Spleen (tissue), 11 donors: ENCODE results near the gene CCDC171. TPM values are rescaled to one million over a fixed set of nuclear protein-coding genes. Genes with fewer than 3 reads are reported as not detected.

Experiments used
- DNase-seq: peaks from one replicate; pipeline ENCODE4 v3.0.0-alpha.2; 2020
- H3K27ac ChIP-seq, 8 donors: fragments of 200-600 bp; sonication (generic) in 7 of 8; 1 replicate in 4 of 8; 2 replicates in 4 of 8; pipeline versions ENCODE4 v1.5.0 to v1.8.0; 2016 to 2021; ENCODE audit warnings: inconsistent platforms in 4 of 8, mild to moderate bottlenecking in 4 of 8, moderate library complexity in 1 of 8
- H3K27me3 ChIP-seq, 7 donors: fragments of 200-600 bp; sonication (generic) in 6 of 7; replicated peaks in 1 of 7; 1 replicate in 4 of 7; 2 replicates in 3 of 7; pipeline versions ENCODE4 v1.5.0 to v1.8.0; 2016 to 2021; ENCODE audit warnings: inconsistent platforms in 3 of 7, mild to moderate bottlenecking in 1 of 7
- H3K36me3 ChIP-seq, 6 donors: fragments of 200-600 bp; sonication (generic) in 5 of 6; 1 replicate in 4 of 6; 2 replicates in 2 of 6; pipeline versions ENCODE4 v1.5.0 to v1.8.0; 2016 to 2021; ENCODE audit warnings: inconsistent platforms in 2 of 6
- H3K4me1 ChIP-seq, 6 donors: fragments of 200-600 bp; sonication (generic) in 5 of 6; 1 replicate in 3 of 6; 2 replicates in 3 of 6; pipeline versions ENCODE4 v1.5.0 to v1.8.0; 2016 to 2021; ENCODE audit warnings: inconsistent platforms in 3 of 6
- H3K4me3 ChIP-seq, 8 donors: fragments of 200-600 bp; sonication (generic) in 7 of 8; 1 replicate in 4 of 8; 2 replicates in 4 of 8; pipeline versions ENCODE4 v1.5.0 to v1.8.0; 2016 to 2021; ENCODE audit warnings: inconsistent platforms in 4 of 8, mild to moderate bottlenecking in 4 of 8, moderate library complexity in 2 of 8
- H3K9me3 ChIP-seq, 8 donors: fragments of 200-600 bp; sonication (generic) in 7 of 8; 1 replicate in 4 of 8; 2 replicates in 4 of 8; pipeline versions ENCODE4 v1.5.0 to v1.8.0; 2016 to 2021; ENCODE audit warnings: inconsistent platforms in 4 of 8
- CTCF ChIP-seq, 11 experiments: fragments of 200-600 bp in 7 of 11; fragments of 450-650 bp in 4 of 11; sonication (generic) in 4 of 11; IDR thresholded peaks in 8 of 11; conservative IDR thresholded peaks in 3 of 11; 1 replicate in 7 of 11; 2 replicates in 4 of 11; pipeline versions ENCODE4 v1.4.0 to v1.8.0; 2016 to 2021; ENCODE audit warnings: antibody characterized with exemption in 11 of 11, inconsistent platforms in 4 of 11, mild to moderate bottlenecking in 1 of 11
- POLR2A ChIP-seq, 3 donors: fragments of 450-650 bp; IDR thresholded peaks; one replicate each; pipeline ENCODE4 v1.5.1; 2017; ENCODE audit warnings: antibody characterized with exemption in 3 of 3, mild to moderate bottlenecking in 1 of 3
- POLR2AphosphoS5 ChIP-seq, 3 donors: sonication (generic); formaldehyde crosslinking; IDR thresholded peaks; one replicate each; pipeline ENCODE4 v1.5.1; 2017; ENCODE audit warnings: antibody characterized with exemption in 3 of 3
- WGBS, 5 donors: extraction: QIAGEN DNeasy Blood & Tissue Kit in 3 of 5; methylation state at CpG; one replicate each; pipeline versions ENCODE4 v1.1.5 to v1.1.7; 2013 to 2018; 5-methylcytosine and 5-hydroxymethylcytosine counted together
- intact Hi-C: fragments of 100-400 bp; cut with DNase I; formaldehyde crosslinking; loops from one replicate; pipeline ENCODE4 v1.15.0; 2023; ENCODE audit warnings: low total_unique reads
- polyA plus RNA-seq, 3 donors: library from polyadenylated mRNA; stranded (reverse); fragments of 200-250 nt; gene quantifications; one replicate each; pipeline ENCODE4 v1.2.1, GENCODE V29; 2013
- total RNA-seq, 7 donors: library from RNA; depleted of rRNA in 3 of 7; stranded (reverse); fragments of >200 nt in 3 of 7; fragmentation: NEBNext Ultra II Directional in 4 of 7; extraction: Animal tissue kit (Norgen Biotek cat#: 25700) in 4 of 7; gene quantifications; one replicate each; pipeline versions ENCODE4 v1.1.0 to v1.2.1, GENCODE V29; 2016 to 2021
- donor health status: healthy with polysubstance abuse.
- donor health status: DM: no; HTN: no; CAD: no; lungs with moderate emphysema.
- donor health status: DM: no; HTN: no; CAD: no.
- donor health status: Bipolar disorder and iron deficiency.
- donor health status: healthy.
- donor health status: DM: no; HTN: no; CAD: no.
- donor health status: DM: yes; HTN: yes; CAD: no.

The CCDC171 gene
- total and polyA plus RNA-seq, 10 donors = 0.38 to 4.0 (median 2.0) TPM

- 62 to 79% (median 75%) methylated on average over 1 of the region's 1 CpG for WGBS, 5 donors
- Histone ChIP-seq H3K9me3 (peaks cover 0 to 10% (median 2%) of the 10 kb centered on the region in 8 donors), H3K4me3 (no peak overlapping the region), H3K27ac (no peak overlapping the region), H3K4me1 (no peaks in the 10 kb centered on the region), H3K36me3 (no peaks in the 10 kb centered on the region), H3K27me3 (no peaks in the 10 kb centered on the region)
- intact Hi-C loops = no loop called here
- no peak for DNase-seq
- TF ChIP-seq POLR2A (IDR thresholded peaks at IDR 0.05) = no peak
- no peak for TF ChIP-seq CTCF (IDR thresholded peaks at IDR 0.05 in 8 of 11, conservative IDR thresholded peaks at IDR 0.05 in 3 of 11)
- no peak for TF ChIP-seq POLR2AphosphoS5 (IDR thresholded peaks at IDR 0.05)
Observed at GRCh38 chr9:15959663-15960062, 406.8 kb downstream of the CCDC171 start.

GRCh38 chr9:15961217-15961616 lies 408.4 kb downstream of the CCDC171 start:
- Histone ChIP-seq H3K4me1 (no peaks in the 10 kb centered on the region), H3K9me3 (no peaks in the 10 kb centered on the region), H3K27me3 (no peaks in the 10 kb centered on the region), H3K27ac (no peak overlapping the region), H3K4me3 (no peak overlapping the region), H3K36me3 (no peaks in the 10 kb centered on the region)
- intact Hi-C loops = no loop called here
- DNase-seq = no peak
- 64 to 81% (median 68%) methylated on average over 3 of the region's 3 CpGs for WGBS, 5 donors
- no peak for TF ChIP-seq CTCF (IDR thresholded peaks at IDR 0.05 in 8 of 11, conservative IDR thresholded peaks at IDR 0.05 in 3 of 11)
- TF ChIP-seq POLR2AphosphoS5 (IDR thresholded peaks at IDR 0.05) = no peak
- no peak for TF ChIP-seq POLR2A (IDR thresholded peaks at IDR 0.05)

GRCh38 chr9:15965246-15965745 lies 412.5 kb downstream of the CCDC171 start:
- no peaks in the 10 kb centered on the region for H3K36me3 ChIP-seq
- no peak for DNase-seq
- no peaks in the 10 kb centered on the region for H3K9me3 ChIP-seq
- no peaks in the 10 kb centered on the region for H3K27me3 ChIP-seq
- WGBS, 5 donors = 83 to 96% (median 91%) methylated on average over 2 of the region's 2 CpGs
- H3K4me1 ChIP-seq = no peaks in the 10 kb centered on the region
- no peak overlapping the region for H3K4me3 ChIP-seq
- H3K27ac ChIP-seq = no peak overlapping the region
- intact Hi-C loops = no loop called here
- TF ChIP-seq POLR2A (IDR thresholded peaks at IDR 0.05) = no peak
- no peak for TF ChIP-seq POLR2AphosphoS5 (IDR thresholded peaks at IDR 0.05)
- TF ChIP-seq CTCF (IDR thresholded peaks at IDR 0.05 in 8 of 11, conservative IDR thresholded peaks at IDR 0.05 in 3 of 11) = no peak

- 67 to 97% (median 83%) methylated on average over 1 of the region's 1 CpG for WGBS, 5 donors
- H3K4me3 ChIP-seq = no peak overlapping the region
- H3K27ac ChIP-seq = no peak overlapping the region
Observed at GRCh38 chr9:15966471-15966870, 413.6 kb downstream of the CCDC171 start.

More at GRCh38 chr9:15966471-15966870, 413.6 kb downstream of the CCDC171 start:
- Histone ChIP-seq H3K4me1 (no peaks in the 10 kb centered on the region), H3K36me3 (no peaks in the 10 kb centered on the region), H3K27me3 (no peaks in the 10 kb centered on the region), H3K9me3 (no peaks in the 10 kb centered on the region)
- no peak for TF ChIP-seq POLR2A (IDR thresholded peaks at IDR 0.05)
- no peak for TF ChIP-seq CTCF (IDR thresholded peaks at IDR 0.05 in 8 of 11, conservative IDR thresholded peaks at IDR 0.05 in 3 of 11)
- no peak for TF ChIP-seq POLR2AphosphoS5 (IDR thresholded peaks at IDR 0.05)
- intact Hi-C loops = no loop called here
- no peak for DNase-seq
